GM20000 (cell line): ENCODE results near the gene PRKN.

Source experiments
- DNase-seq: peaks from one replicate; pipeline ENCODE4 v3.0.0; 2012; ENCODE audit warnings: low spot score
- CTCF ChIP-seq: IDR thresholded peaks from 2 replicates; pipeline ENCODE4 v1.5.1; 2012; ENCODE audit warnings: mild to moderate bottlenecking, control low read depth; ENCODE audit errors: extremely low read depth, missing control alignments

Gene PRKN

GRCh38 chr6:162704001-162704400 lies 23.6 kb downstream of the PRKN start:
- DNase-seq: no peak
- TF ChIP-seq CTCF: no peak

GRCh38 chr6:162702446-162702845 lies 25.1 kb downstream of the PRKN start:
- no peak for TF ChIP-seq CTCF

GRCh38 chr6:162701551-162701950 lies 26.0 kb downstream of the PRKN start:
- no peak for DNase-seq
- no peak for TF ChIP-seq CTCF

More at GRCh38 chr6:162702446-162702845, 25.1 kb downstream of the PRKN start:
- DNase-seq: no peak

- TF ChIP-seq CTCF: no peak
- no peak for DNase-seq
Observed at GRCh38 chr6:162700966-162701365, 26.6 kb downstream of the PRKN start.

- no peak for TF ChIP-seq CTCF
- DNase-seq: no peak
Observed at GRCh38 chr6:162699961-162700360, 27.6 kb downstream of the PRKN start.

- TF ChIP-seq CTCF: no peak
- no peak for DNase-seq
Observed at GRCh38 chr6:162698440-162698839, 29.1 kb downstream of the PRKN start.

- no peak for DNase-seq
- TF ChIP-seq CTCF: no peak
Observed at GRCh38 chr6:162697872-162698403, 29.6 kb downstream of the PRKN start.
